GM12801 (cell line): ENCODE measurements around the gene SHCBP1L.

ENCODE experiments used
- TF ChIP-seq, protein P1 (sequence below): IDR thresholded peaks from one replicate; pipeline ENCODE4 v1.5.1; 2011; ENCODE audit warnings: control low read depth; ENCODE audit not compliant: insufficient read length; ENCODE audit errors: extremely low read depth

Gene SHCBP1L

DNA sequence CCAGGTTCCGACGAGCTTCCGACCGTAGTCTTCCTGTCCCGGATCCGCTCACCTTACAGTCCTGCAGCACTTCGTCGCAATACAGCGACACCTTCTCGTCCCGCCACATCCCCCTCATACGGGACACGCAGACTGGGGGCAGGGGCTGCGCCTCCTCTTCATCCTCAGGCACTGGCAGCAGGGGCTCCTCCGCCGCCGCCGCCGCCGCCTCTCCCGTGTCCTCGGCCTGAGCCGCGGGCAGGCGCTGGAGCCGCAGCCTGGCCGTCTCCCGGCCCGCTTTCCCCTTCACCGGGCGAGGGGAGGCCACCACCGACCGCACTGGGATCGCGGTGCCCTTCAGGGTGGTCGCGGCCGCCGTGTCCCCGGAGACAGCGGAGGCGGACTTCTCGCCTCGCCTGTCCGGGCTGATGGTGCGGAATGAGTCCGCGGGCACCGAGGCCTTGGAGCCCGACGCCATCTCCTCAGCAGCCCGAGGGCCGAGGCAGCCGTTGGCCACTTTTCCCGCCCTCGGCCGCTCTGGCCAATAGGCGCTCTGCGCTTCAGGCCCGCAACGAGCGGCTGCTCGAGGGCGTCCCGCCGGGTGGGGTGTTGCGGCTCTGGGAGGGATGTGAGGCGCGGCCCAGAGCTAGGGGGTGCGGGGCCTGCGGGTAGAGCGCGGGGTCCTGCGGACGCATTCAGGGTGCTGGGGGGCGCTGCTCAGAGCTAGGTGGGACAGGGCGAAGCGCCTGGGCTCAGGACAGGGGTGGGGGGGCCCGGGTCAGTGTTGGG, at the start of gene SHCBP1L:
TSS of gene SHCBP1L (minus strand) at position 490 of the 768 bp plus-strand sequence. CDS start at position 457, 33 bp downstream.
- TF ChIP-seq, protein P1, sequence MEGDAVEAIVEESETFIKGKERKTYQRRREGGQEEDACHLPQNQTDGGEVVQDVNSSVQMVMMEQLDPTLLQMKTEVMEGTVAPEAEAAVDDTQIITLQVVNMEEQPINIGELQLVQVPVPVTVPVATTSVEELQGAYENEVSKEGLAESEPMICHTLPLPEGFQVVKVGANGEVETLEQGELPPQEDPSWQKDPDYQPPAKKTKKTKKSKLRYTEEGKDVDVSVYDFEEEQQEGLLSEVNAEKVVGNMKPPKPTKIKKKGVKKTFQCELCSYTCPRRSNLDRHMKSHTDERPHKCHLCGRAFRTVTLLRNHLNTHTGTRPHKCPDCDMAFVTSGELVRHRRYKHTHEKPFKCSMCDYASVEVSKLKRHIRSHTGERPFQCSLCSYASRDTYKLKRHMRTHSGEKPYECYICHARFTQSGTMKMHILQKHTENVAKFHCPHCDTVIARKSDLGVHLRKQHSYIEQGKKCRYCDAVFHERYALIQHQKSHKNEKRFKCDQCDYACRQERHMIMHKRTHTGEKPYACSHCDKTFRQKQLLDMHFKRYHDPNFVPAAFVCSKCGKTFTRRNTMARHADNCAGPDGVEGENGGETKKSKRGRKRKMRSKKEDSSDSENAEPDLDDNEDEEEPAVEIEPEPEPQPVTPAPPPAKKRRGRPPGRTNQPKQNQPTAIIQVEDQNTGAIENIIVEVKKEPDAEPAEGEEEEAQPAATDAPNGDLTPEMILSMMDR = no peak

DNA sequence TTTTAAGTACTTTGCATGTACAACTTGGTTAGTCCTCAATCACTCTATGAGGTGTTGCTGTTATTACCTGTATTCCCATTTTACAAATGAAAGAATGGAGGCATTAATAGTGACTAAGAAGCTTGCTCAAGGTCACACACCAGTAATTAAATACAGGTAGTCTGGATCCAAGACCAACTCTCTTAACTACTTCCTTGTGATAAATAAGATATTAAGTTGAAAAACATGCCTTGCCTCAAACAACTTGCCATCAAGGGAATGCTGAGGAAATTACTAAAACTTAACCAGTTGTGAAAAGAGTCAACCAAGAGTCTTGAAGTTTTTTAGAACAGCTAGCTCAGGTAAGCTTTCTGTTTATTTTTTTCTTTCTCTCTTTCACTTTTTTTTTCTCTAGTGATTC, 49.3 kb upstream of the SHCBP1L start:
- TF ChIP-seq, protein P1 = no peak

DNA sequence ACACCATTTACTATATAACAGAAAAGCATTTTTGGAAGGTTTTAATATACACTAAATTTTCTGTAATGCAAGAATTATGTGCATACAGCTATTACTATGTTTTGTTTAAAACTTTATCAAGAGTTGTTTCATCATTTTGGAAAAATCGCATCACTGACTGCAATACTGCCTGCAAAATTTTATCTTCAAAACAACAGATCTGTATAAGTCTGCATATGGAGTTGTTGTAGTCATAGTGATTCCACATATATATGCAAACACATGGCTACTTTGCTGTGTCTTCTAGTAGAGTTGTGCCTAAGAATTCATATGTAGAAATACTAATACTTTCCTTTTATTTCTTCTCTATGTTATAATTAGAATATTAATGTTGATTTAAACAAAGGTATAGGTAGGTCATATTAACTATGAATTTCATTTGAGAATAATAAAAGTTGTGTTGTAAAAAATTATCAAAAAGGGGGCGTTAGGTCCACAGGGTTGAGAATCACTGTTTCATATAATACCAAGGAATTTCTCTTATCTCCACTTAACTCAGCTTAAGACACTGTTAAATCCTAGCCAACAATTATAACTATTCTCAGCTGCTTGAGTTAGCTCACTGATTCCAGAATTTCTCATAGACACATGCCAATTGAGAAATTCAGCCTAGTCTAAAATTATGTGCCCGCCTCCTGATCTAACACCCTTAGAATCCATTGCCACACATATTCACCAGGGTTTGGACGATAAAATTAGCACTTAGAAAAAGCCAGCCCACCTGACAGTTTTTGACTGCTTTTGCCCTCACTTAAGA, 47.4 kb upstream of the SHCBP1L start:
- TF ChIP-seq, protein P1 = no peak

DNA sequence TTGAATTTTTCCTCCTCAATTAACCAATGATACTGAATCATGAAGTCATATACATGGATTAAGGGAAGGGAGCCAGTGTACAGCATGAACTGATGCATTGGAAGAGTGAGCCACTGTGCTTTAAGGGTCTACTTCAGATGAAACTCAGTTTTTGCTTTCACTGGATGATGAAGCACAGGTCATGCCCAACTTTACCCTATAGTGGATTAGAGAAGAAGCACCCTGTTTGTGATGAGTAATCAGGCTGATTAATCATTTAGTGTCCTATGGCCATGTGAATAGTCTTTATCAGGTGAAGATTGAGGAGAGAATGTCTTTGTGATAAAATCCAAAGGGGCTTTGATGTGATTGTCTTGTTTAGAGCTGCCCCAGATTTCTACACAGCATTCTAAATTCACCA, 45.5 kb upstream of the SHCBP1L start:
- TF ChIP-seq, protein P1 = no peak

DNA sequence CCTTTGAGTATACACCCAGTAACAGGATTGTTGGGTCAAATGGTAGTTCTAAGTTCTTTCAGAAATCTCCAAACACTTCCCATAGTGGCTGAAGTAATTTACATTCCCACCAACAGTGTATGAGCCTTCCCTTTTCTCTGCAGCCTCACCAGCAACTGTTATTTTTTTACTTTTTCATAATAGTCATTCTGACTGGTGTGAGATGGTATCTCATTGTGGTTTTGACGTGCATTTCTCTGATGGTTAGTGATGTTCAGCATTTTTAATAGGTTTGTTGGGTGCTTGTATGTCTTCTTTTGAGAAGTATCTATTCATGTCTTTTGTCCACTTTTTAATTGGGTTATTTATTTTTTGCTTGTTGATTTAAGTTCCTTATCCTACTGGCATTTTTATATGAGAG, 43.9 kb upstream of the SHCBP1L start:
- TF ChIP-seq, protein P1 = no peak

DNA sequence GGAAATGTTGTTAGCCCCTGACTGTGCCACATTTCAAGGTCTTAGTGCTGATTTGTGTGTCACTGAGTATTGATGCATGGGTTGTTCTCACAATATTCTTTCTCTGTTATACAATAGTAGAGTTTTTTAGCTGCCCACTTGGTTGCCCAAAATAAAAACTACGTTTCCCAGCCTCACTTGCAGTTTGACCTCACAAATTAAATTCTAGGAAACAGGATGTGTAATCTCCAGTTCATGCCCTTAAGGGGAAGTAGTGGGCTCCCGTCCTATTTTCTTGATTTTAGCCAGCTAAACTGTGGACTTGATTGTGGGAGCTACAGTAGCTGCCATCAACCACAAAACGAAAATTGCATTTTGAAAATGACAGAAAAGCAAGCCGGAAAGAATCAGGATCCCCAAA, 42.9 kb upstream of the SHCBP1L start:
- TF ChIP-seq, protein P1 = no peak

GRCh38 chr1:182993746-182994145, 40.8 kb upstream of the SHCBP1L start:
- TF ChIP-seq, protein P1 = no peak
